HCEC 1CT (cell line): ENCODE measurements around the gene ACLY.

Experiments
- DNase-seq: peaks from one replicate; pipeline ENCODE4 v3.0.0-alpha.2; 2017

ACLY gene

GRCh38 chr17:41824086-41824485 lies 94.7 kb downstream of the ACLY start:
- no peak for DNase-seq

GRCh38 chr17:41823580-41823979 lies 95.2 kb downstream of the ACLY start:
- DNase-seq: no peak

GRCh38 chr17:41823141-41823524 lies 95.6 kb downstream of the ACLY start:
- no peak for DNase-seq

GRCh38 chr17:41822216-41823140 lies 96.3 kb downstream of the ACLY start:
- DNase-seq: no peak

GRCh38 chr17:41821776-41822175 lies 97.0 kb downstream of the ACLY start:
- DNase-seq: no peak

- DNase-seq: no peak
Observed at GRCh38 chr17:41818024-41818423, 100.7 kb downstream of the ACLY start.
